ENCODE data around the gene RNF144A.

- no peak for TF ChIP-seq EZH2phosphoT487 (IDR thresholded peaks at IDR 0.05; ENCODE audit: insufficient read depth, low read depth)
- TF ChIP-seq EZH2 (IDR thresholded peaks at IDR 0.05; ENCODE audit: insufficient read depth, poor library complexity, severe bottlenecking): no peak
These were observed 2.9 kb downstream of the RNF144A start for GRCh38 chr2:6919901-6920742.
